T-helper 17 cell (primary cell): ENCODE measurements around the gene DNASE2B. TPM values are rescaled to one million over a fixed set of nuclear protein-coding genes. Genes with fewer than 3 reads are reported as not detected.
"Not testable (repeated sequence)": the region's sequence is repeated elsewhere in the genome, so short reads cannot be mapped to it uniquely, and the experiment has no call there.

Source experiments
- ATAC-seq: fragments of 150-1000 bp; cut with Tn5 transposase; 2 replicates; pipeline ENCODE4 v1.10.0; 2021; ENCODE audit warnings: mild to moderate bottlenecking, moderate library complexity
- DNase-seq, 3 donors: peaks; one replicate each; pipeline versions ENCODE4 v3.0.0 to v3.0.0-alpha.2; 2020 to 2021
- H3K9me3 ChIP-seq: one replicate; pipeline ENCODE4 v1.7.0; 2013; ENCODE audit warnings: low read length, mild to moderate bottlenecking; ENCODE audit not compliant: control insufficient read depth, poor library complexity, severe bottlenecking
- H3K27ac Mint-ChIP-seq: one replicate; pipeline ENCODE4 v1.8.0; 2022; ENCODE audit warnings: mild to moderate bottlenecking, moderate library complexity, mixed read lengths
- H3K27me3 Mint-ChIP-seq: one replicate; pipeline ENCODE4 v1.8.0; 2022; ENCODE audit warnings: mixed read lengths
- H3K36me3 Mint-ChIP-seq: one replicate; pipeline ENCODE4 v1.8.0; 2022; ENCODE audit warnings: low read depth, mixed read lengths
- H3K4me1 Mint-ChIP-seq: one replicate; pipeline ENCODE4 v1.8.0; 2022; ENCODE audit warnings: mild to moderate bottlenecking, mixed read lengths
- H3K4me3 Mint-ChIP-seq: one replicate; pipeline ENCODE4 v1.8.0; 2022; ENCODE audit warnings: mild to moderate bottlenecking, moderate library complexity, mixed read lengths
- total RNA-seq, 4 donors: library from RNA in 2 of 4; stranded (reverse) in 2 of 4; gene quantifications; one replicate each; pipeline ENCODE4 v1.2.3 and lab custom pipeline; 2022 to 2026

The DNASE2B gene
- total RNA-seq, 2 donors from 2014 or later = not detected

GRCh38 chr1:84434081-84434769 lies 35.9 kb downstream of the DNASE2B start:
- Mint-ChIP-seq H3K4me3 (peak overlapping the region; percentile 21), H3K36me3 (peaks cover 4% of the 10 kb centered on the region), H3K27me3 (no peaks in the 10 kb centered on the region), H3K4me1 (peaks cover 9% of the 10 kb centered on the region), H3K27ac (no peak overlapping the region)
- ATAC-seq (peak; percentile 35), DNase-seq (no peak)
- no peaks in the 10 kb centered on the region for H3K9me3 ChIP-seq

- Mint-ChIP-seq H3K4me1 (peaks cover 9% of the 10 kb centered on the region), H3K27me3 (no peaks in the 10 kb centered on the region), H3K27ac (no peak overlapping the region), H3K4me3 (no peak overlapping the region), H3K36me3 (peaks cover 2% of the 10 kb centered on the region)
- ATAC-seq = no peak
- no peaks in the 10 kb centered on the region for H3K9me3 ChIP-seq
- DNase-seq = no peak
Measured at GRCh38 chr1:84434801-84435549, 36.7 kb downstream of the DNASE2B start.

- Mint-ChIP-seq H3K4me1 (peaks cover 9% of the 10 kb centered on the region), H3K4me3 (no peak overlapping the region), H3K27me3 (no peaks in the 10 kb centered on the region), H3K36me3 (peaks cover 2% of the 10 kb centered on the region), H3K27ac (no peak overlapping the region)
- ATAC-seq = no peak
- DNase-seq = no peak
- no peaks in the 10 kb centered on the region for H3K9me3 ChIP-seq
Measured at GRCh38 chr1:84436876-84437655, 38.8 kb downstream of the DNASE2B start.

GRCh38 chr1:84442256-84442655 lies 44.0 kb downstream of the DNASE2B start:
- peaks cover 11% of the 10 kb centered on the region for H3K4me1 Mint-ChIP-seq
- peak; percentile 96 for ATAC-seq
- peak overlapping the region; percentile 9 for H3K4me3 Mint-ChIP-seq
- no peak for DNase-seq
- no peaks in the 10 kb centered on the region for H3K27me3 Mint-ChIP-seq
- H3K36me3 Mint-ChIP-seq = peaks cover 2% of the 10 kb centered on the region
- peak overlapping the region; percentile 73 for H3K27ac Mint-ChIP-seq
- H3K9me3 ChIP-seq = no peaks in the 10 kb centered on the region

GRCh38 chr1:84442747-84443646 lies 44.7 kb downstream of the DNASE2B start:
- peak; percentile 84 for ATAC-seq
- H3K9me3 ChIP-seq, H3K4me1 Mint-ChIP-seq, H3K27me3 Mint-ChIP-seq, H3K36me3 Mint-ChIP-seq: not testable (repeated sequence)
- H3K27ac Mint-ChIP-seq = peak overlapping the region; percentile 73
- H3K4me3 Mint-ChIP-seq = peak overlapping the region; percentile 9
- DNase-seq = peak in 2 of 3 donors; percentile 17 to 27

GRCh38 chr1:84448704-84449103 lies 50.4 kb downstream of the DNASE2B start:
- not testable (repeated sequence) for H3K4me3 Mint-ChIP-seq, H3K27ac Mint-ChIP-seq, H3K4me1 Mint-ChIP-seq, ATAC-seq, H3K36me3 Mint-ChIP-seq, DNase-seq, H3K9me3 ChIP-seq
- peaks cover 13% of the 10 kb centered on the region for H3K27me3 Mint-ChIP-seq

- peaks cover 20% of the 10 kb centered on the region for H3K27me3 Mint-ChIP-seq
- H3K27ac Mint-ChIP-seq = no peak overlapping the region
- ATAC-seq (no peak), DNase-seq (no peak)
- H3K9me3 ChIP-seq = no peaks in the 10 kb centered on the region
- H3K36me3 Mint-ChIP-seq = no peaks in the 10 kb centered on the region
- no peak overlapping the region for H3K4me3 Mint-ChIP-seq
- H3K4me1 Mint-ChIP-seq = peaks cover 2% of the 10 kb centered on the region
Measured at GRCh38 chr1:84450910-84451309, 52.6 kb downstream of the DNASE2B start.

GRCh38 chr1:84452436-84452835 lies 54.2 kb downstream of the DNASE2B start:
- no peaks in the 10 kb centered on the region for H3K9me3 ChIP-seq
- DNase-seq = no peak
- Mint-ChIP-seq H3K36me3 (no peaks in the 10 kb centered on the region), H3K27me3 (peaks cover 25% of the 10 kb centered on the region), H3K4me1 (peaks cover 2% of the 10 kb centered on the region), H3K27ac (no peak overlapping the region), H3K4me3 (no peak overlapping the region)
- no peak for ATAC-seq

GRCh38 chr1:84462118-84462517 lies 63.8 kb downstream of the DNASE2B start:
- H3K4me3 Mint-ChIP-seq = no peak overlapping the region
- H3K36me3 Mint-ChIP-seq = peaks cover 3% of the 10 kb centered on the region
- H3K27me3 Mint-ChIP-seq = peaks cover 40% of the 10 kb centered on the region
- no peak overlapping the region for H3K27ac Mint-ChIP-seq
- no peaks in the 10 kb centered on the region for H3K4me1 Mint-ChIP-seq
- DNase-seq (no peak), ATAC-seq (no peak)
- H3K9me3 ChIP-seq = no peaks in the 10 kb centered on the region

Other genes starting within 250 kb of the DNASE2B start
- not detected for gene SAMD13, start 96.8 kb upstream of the DNASE2B start, total RNA-seq
- 10 to 100 TPM; 41.0 to 52.7 TPM for gene RPF1, start 80.8 kb downstream of the DNASE2B start, total RNA-seq
- gene SPATA1, start 107.9 kb downstream of the DNASE2B start, total RNA-seq = 1 to 10 TPM in 1 of 2 donors, not detected in 1; 1.2 TPM
- 10 to 100 TPM; 27.6 to 34.8 TPM for gene GNG5, start 108.1 kb downstream of the DNASE2B start, total RNA-seq
- gene CTBS, start 176.0 kb downstream of the DNASE2B start, total RNA-seq = 10 to 100 TPM; 11.7 to 15.0 TPM